Prostate gland (tissue), 2 donors: ENCODE results near the gene TOPAZ1.

ENCODE experiments used
- CTCF ChIP-seq, 4 experiments: fragments of 200-600 bp in 2 of 4; fragments of 450-650 bp in 2 of 4; sonication (generic) in 2 of 4; IDR thresholded peaks; 1 replicate in 3 of 4; 2 replicates in 1 of 4; pipeline ENCODE4 v1.5.1; 2016 to 2019; ENCODE audit warnings: antibody characterized with exemption in 4 of 4, mild to moderate bottlenecking in 2 of 4, moderate library complexity in 2 of 4
- POLR2A ChIP-seq: fragments of 450-650 bp; IDR thresholded peaks from one replicate; pipeline ENCODE4 v1.6.1; 2016; ENCODE audit warnings: antibody characterized with exemption, mild to moderate bottlenecking

- no peak for TF ChIP-seq POLR2A
- TF ChIP-seq CTCF (IDR thresholded peaks at IDR 0.05), result no peak
Measured at GRCh38 chr3:44330444-44330843, 88.8 kb downstream of the TOPAZ1 start.
